Cardiac septum (tissue), 1 donor: ENCODE measurements around the gene CCDC85C. TPM values are rescaled to one million over a fixed set of nuclear protein-coding genes. Genes with fewer than 3 reads are reported as not detected.
"Not testable (repeated sequence)": the region's sequence is repeated elsewhere in the genome, so short reads cannot be mapped to it uniquely, and the experiment has no call there.

Source experiments
- DNase-seq: peaks from one replicate; pipeline ENCODE4 v3.0.0-alpha.2; 2020; ENCODE audit warnings: low spot score
- intact Hi-C: fragments of 100-400 bp; cut with DNase I; formaldehyde crosslinking; loops from one replicate; pipeline ENCODE4 v1.14.0; 2022
- long read RNA-seq: library from polyadenylated mRNA; unstranded; transcript quantifications from one replicate; pipeline ENCODE4 v2.0.0, GENCODE V29; 2021
- total RNA-seq: library from RNA; stranded (reverse); fragmentation: NEBNext Ultra II Directional; extraction: Animal tissue kit (Norgen Biotek cat#: 25700); gene quantifications from one replicate; pipeline ENCODE4 v1.2.1, GENCODE V29; 2021
- donor health status: DM: no; HTN: no; CAD: no.

Gene CCDC85C
- total RNA-seq = 21.4 TPM
- long read RNA-seq, full-length matches to known transcripts = 4 of 60 reads
- long read RNA-seq, partial matches to known transcripts = 1 of 60 reads
- long read RNA-seq, other reads (novel, unspliced or antisense) = 55 of 60 reads

DNA sequence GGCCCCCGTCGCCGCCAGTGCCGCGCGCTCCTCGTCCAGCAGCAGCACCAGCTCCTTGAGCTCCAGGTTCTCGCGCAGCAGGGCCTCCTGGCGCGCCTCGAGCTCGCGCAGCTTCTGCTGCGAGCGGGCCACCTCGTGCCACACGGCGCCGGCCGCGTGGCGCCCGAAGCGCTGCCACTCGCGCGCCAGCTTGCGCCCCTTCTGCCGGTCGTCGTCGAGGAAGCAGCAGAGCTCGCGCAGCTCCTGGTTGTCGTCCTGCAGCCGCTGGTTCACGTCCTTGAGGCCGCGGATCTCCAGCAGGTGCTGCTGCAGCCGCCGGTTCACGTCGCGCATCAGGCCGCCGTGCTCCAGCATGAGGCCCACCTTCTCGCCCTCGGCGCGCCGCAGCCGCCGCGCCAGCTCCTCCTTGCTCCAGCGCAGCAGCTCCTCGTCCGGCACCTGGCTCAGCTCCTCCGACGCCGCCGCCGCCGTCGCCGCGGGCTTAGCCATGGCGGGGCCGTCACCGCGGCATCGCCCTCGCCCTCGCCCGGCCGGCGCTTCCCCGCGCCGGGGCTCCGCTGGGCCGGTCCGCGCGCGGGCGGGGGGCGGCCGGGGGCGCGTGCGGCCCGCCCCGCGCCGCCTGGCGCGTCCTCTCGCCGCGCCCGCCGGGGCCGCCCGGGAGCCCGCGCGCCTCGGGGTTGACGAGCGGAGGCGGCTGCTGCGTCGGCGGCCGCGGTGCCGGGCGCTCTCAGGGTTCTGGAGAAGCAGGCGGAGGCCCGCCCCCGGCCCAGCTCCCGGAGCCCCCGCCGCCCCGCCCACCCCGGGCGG, at the start of gene CCDC85C:
TSS of gene CCDC85C (minus strand) at position 737 of the 807 bp plus-strand sequence. CDS start at position 489, 248 bp downstream.
- no peak for DNase-seq
- intact Hi-C loops = loop anchor here (2.0 to 5.0 kb wide), 2 partner anchors 29 to 41 kb away; no protein-coding TSS in a partner anchor

DNA sequence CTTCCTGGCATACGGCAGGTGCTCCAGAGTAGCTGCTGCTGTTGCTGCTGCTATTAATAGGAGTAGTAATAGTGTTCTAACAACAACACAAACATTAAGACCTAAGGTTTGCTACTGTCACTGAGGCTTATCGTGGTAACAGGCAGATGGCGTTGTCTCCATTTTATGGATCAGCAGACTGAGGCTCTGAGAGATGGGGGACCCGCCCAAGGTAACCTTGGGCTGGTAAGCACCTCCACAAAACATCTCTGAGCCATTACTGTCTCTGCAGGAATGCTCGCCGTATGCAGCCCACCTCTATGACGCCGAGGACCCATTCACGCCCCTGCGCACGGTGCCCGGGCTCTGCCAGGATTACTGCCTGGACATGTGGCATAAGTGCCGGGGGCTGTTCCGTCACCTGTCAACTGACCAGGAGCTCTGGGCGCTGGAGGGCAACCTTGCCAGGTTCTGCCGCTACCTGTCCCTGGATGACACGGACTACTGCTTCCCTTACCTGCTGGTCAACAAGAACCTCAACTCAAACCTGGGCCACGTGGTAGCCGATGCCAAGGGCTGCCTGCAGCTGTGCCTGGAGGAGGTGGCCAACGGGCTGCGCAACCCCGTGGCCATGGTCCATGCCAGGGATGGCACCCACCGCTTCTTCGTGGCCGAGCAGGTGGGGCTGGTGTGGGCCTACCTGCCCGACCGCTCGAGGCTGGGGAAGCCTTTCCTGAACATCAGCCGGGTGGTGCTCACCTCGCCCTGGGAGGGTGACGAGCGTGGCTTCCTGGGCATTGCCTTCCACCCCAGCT, 48.1 kb upstream of the CCDC85C start:
- intact Hi-C loops = no loop called here
- no peak for DNase-seq

DNA sequence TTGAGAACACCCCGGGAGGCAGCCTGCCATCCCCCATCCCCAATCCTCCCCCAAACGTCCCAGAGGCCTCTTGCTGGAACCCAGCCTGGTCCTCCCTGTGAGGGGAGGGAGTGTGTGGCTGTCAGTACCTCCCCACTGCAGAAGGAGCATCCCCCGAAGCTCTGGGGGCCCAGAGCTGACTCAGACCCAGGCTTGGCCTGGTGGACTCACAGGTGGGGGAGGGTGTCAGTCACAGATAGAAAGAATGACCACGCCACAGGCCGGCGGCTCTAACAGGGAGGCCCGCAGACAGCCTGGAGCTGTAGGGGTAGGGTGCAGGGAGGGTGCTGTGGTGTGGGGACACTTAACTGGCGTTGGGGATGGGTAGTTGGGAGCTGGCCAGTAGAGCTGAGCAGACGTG, 46.2 kb upstream of the CCDC85C start:
- DNase-seq = no peak
- intact Hi-C loops = no loop called here

DNA sequence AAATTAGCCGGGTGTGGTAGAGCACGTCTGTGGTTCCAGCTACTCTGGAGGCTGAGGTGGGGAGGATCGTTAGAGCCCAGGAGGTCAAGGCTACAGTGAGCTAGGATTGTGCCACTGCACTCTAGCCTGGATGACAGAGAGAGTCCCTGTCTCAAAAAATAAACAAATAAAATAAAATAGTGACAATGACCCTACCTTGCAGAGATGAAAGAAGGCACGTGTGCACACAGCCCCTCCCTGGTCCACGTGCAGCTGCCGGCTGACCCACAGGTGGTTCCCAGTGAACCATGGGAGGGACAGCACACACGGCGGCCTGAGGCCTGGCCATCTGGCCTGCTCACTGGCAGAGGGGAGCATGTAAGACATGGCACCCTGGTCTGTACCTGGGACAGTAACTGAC, 45.6 kb upstream of the CCDC85C start:
- DNase-seq = no peak
- intact Hi-C loops = no loop called here

DNA sequence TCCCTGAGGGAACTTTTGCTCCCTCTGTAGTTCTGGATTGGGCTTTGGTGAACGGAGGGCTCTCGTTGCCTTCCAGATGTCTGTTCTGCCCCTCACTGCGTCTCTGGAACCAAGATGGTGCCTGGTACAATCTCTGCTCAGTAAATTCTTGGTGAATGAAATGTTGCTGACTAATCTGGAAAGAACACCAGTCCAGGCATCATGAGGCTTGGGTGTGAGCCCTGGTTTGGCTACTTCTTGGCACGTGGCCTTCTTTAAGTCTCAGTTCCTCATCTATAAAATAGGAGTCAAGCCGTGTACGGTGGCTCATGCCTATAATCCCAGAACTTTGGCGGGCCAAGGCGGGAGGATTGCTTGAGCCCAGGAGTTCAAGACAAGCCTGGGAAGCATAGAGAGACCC, 45.2 kb upstream of the CCDC85C start:
- intact Hi-C loops = no loop called here
- DNase-seq = no peak

DNA sequence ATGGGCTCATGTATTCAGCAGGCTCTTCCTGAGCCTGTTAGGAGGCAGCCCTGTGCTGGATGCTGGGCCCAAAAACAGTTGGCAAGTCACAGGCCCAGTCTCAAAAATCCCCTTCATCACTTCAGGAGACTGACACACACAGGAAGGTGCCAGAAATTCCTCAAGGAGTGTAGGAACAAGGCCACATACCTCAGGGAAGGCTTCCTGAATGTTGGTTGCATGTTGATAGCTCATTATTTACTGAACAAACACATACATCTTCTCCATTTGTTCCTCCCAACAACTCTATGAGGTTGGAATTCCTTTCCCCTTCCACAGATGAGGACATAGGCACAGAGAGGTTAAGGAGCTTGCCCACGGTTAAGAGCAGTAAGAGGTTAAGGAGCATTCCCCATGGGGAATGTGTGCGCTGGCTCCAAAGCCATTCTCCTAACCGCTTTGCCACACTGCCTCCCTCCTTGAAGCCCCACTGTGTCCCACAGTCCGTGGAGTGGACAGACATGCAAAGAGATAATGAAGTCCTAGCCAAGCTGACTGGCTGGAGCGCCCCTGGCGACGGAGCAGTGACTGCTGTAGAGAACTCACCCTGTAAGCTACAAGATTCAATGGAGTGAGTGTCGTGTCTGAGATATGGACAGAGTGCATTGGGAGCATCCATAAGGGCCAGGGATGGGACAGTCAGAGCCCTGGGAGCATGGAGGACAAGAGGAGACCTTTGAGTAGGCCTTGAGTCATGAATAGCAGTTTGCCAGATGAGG, 44.2 kb upstream of the CCDC85C start:
- DNase-seq = no peak
- intact Hi-C loops = no loop called here

GRCh38 chr14:99647411-99647810, 43.4 kb upstream of the CCDC85C start:
- DNase-seq = no peak

DNA sequence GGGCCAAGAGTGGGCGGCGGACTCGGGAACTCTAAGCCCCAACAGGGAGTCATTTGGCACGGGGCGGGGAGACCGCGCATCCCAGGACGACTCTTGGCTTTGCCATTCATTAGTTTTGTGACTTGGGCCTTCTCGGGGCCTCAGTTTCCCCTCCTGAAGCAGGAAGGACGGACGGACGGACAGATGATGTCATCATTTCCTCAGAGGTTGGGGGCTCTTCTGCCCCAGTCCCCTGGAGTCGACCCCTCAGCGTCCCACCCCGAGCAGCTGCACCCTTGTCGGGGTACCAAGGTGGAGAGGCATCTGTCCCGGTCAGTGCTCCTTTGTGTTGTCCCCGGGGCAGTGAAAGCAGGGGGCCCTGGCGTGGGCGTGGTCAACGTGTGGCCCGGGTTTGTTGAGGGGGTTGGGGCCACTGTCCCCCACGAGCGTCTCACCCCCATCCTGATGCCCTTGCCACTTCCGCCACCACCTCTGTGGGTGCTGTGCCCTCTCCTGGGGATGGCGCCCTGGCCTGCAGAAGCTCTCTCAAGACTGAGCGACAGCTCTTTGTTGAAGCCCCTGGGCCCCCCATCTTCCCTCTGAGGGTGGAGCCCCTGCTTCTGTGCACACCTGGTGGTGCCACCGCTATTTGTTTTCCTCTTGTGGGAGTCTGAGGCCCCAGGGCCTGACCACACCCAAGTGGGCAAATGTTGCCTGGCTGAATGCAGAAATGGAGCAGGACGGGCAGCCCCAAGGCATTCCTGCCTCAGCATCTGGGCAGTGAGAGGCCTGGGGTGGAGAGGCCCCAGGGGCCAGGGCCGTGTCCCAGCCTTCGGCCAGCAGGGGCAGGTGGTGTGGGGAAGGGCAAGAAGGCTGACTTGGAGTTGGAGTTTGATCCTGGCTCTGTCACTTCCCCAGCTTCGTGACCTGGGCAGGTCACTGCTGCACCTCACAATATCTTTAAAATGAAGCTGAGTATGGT, 41.8 kb upstream of the CCDC85C start:
- no peak for DNase-seq
- intact Hi-C loops = no loop called here

More at GRCh38 chr14:99647411-99647810, 43.4 kb upstream of the CCDC85C start:
- intact Hi-C loops = no loop called here

GRCh38 chr14:99644723-99645544, 40.9 kb upstream of the CCDC85C start, which contains the start of gene HHIPL1:
HHIPL1 (plus strand) TSS chr14:99645129; CDS start chr14:99645208, 79 bp downstream.
- DNase-seq = no peak

DNA sequence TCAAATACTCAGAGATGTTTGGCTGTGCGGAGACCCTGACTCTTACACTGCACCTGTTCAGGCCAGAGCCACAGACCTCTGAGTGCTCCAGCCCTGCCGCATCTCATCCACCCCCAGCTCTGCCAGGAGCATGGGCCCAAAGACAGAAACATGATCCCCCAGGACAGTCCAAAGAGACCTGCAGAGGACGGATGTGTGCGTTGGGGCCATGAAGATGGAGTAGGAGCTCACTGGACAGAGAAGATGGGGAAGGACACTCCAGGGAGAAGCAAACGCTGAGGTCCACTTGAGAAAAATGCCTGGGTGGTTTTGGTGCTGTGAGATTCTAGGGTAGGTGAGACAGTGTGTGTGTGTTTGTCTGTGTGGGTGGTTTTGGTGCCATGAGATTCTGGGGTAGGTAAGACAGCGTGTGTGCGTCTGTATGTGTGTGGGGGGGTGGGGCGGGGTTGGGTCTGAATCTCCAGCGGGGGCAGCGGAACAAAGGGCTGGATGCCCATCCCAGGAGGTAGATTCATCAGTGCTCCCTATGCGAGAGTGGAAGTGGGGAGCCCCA, 40.1 kb upstream of the CCDC85C start:
- intact Hi-C loops = no loop called here

More at GRCh38 chr14:99644723-99645544, 40.9 kb upstream of the CCDC85C start, which contains the start of gene HHIPL1:
- intact Hi-C loops = no loop called here

GRCh38 chr14:99643343-99643742, 39.3 kb upstream of the CCDC85C start:
- intact Hi-C loops = no loop called here
- no peak for DNase-seq

More for the DNA sequence above, 40.1 kb upstream of the CCDC85C start:
- DNase-seq = no peak

GRCh38 chr14:99642771-99643170, 38.8 kb upstream of the CCDC85C start:
- intact Hi-C loops, DNase-seq: not testable (repeated sequence)

- intact Hi-C loops = no loop called here
- DNase-seq = no peak
Observed at GRCh38 chr14:99637624-99638023, 33.6 kb upstream of the CCDC85C start.

GRCh38 chr14:99636487-99636886, 32.5 kb upstream of the CCDC85C start:
- intact Hi-C loops = no loop called here
- no peak for DNase-seq

DNA sequence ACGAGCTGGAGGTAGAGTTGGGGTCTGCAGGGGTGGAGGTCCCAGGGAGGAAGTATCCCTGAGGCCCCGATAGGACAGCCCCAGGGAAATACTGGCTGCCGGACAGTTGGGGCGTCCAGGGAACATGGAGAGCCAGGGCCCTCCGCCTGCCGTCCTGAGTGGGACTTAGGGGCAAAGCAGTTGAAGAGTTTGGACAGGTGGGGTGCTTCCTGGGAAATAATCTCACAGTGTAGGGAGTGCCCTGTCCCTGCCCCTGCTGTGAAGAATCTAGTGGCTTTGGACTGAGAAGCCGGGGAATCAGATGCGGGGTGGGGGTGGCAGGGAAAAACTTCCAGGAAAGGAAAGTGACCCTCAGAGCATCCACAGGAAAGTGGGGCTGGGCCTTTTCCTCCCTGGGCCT, 31.1 kb upstream of the CCDC85C start:
- intact Hi-C loops = no loop called here
- no peak for DNase-seq

GRCh38 chr14:99634443-99634842, 30.4 kb upstream of the CCDC85C start:
- intact Hi-C loops = no loop called here
- no peak for DNase-seq

- no peak for DNase-seq
- intact Hi-C loops = no loop called here
Observed at GRCh38 chr14:99633918-99634317, 29.9 kb upstream of the CCDC85C start.
